Small intestine (tissue), 7 donors: ENCODE data around the gene ARID5B. TPM values are rescaled to one million over a fixed set of nuclear protein-coding genes. Genes with fewer than 3 reads are reported as not detected.

ENCODE experiments used
- DNase-seq, 2 donors: peaks; one replicate each; pipeline versions ENCODE4 v3.0.0 to v3.0.0-alpha.2; 2013
- FAIRE-seq: peaks from 2 replicates; lab custom pipeline; 2012; peaks lifted over from hg19 to GRCh38; lab: Jason Lieb, UNC
- H3K27ac ChIP-seq, 3 donors: one replicate each; pipeline ENCODE4 v1.5.1; 2013; ENCODE audit warnings: low read length in 2 of 3, mild to moderate bottlenecking in 2 of 3, control low read depth in 1 of 3, inconsistent platforms in 1 of 3, low read depth in 1 of 3, moderate library complexity in 1 of 3
- H3K27me3 ChIP-seq, 3 donors: one replicate each; pipeline ENCODE4 v1.6.1; 2013; ENCODE audit warnings: low read length in 3 of 3, inconsistent platforms in 1 of 3; ENCODE audit not compliant: control insufficient read depth in 3 of 3, insufficient read depth in 3 of 3
- H3K36me3 ChIP-seq, 3 donors: one replicate each; pipeline ENCODE4 v1.6.1; 2013; ENCODE audit warnings: low read length in 3 of 3, inconsistent platforms in 1 of 3, low read depth in 1 of 3, mild to moderate bottlenecking in 1 of 3, moderate library complexity in 1 of 3; ENCODE audit not compliant: control insufficient read depth in 3 of 3, insufficient read depth in 2 of 3
- H3K4me1 ChIP-seq, 3 donors: one replicate each; pipeline ENCODE4 v1.6.1; 2013; ENCODE audit warnings: low read length in 2 of 3, inconsistent platforms in 1 of 3, low read depth in 1 of 3, mild to moderate bottlenecking in 1 of 3, moderate library complexity in 1 of 3; ENCODE audit not compliant: control insufficient read depth in 3 of 3, insufficient read depth in 2 of 3
- H3K4me3 ChIP-seq, 3 donors: one replicate each; pipeline ENCODE4 v1.5.1; 2013; ENCODE audit warnings: low read length in 3 of 3, control low read depth in 1 of 3, inconsistent platforms in 1 of 3, low read depth in 1 of 3, mild to moderate bottlenecking in 1 of 3, moderate library complexity in 1 of 3
- H3K9me3 ChIP-seq, 2 donors: one replicate each; pipeline ENCODE4 v1.6.1; 2013; ENCODE audit warnings: low read depth in 1 of 2, low read length in 1 of 2; ENCODE audit not compliant: control insufficient read depth in 2 of 2, insufficient read depth in 1 of 2
- WGBS, 3 donors: extraction: QIAGEN DNeasy Blood & Tissue Kit; methylation state at CpG; one replicate each; pipeline ENCODE4 v1.1.7; 2013; 5-methylcytosine and 5-hydroxymethylcytosine counted together
- polyA plus RNA-seq, 4 donors: library from polyadenylated mRNA; stranded (reverse) in 3 of 4; unstranded in 1 of 4; fragments of 200-250 nt in 3 of 4; fragments of 120-200 nt in 1 of 4; gene quantifications; one replicate each; pipeline versions ENCODE4 v1.2.1 to v1.2.3, GENCODE V29; 2013
- donor health status: healthy with polysubstance abuse.
- donor health status: control.
- donor health status: control.
- donor health status: Bipolar disorder and iron deficiency.
- donor health status: healthy.

The ARID5B gene
- polyA plus RNA-seq, 4 donors = 1.1 to 24.6 (median 6.7) TPM

GRCh38 chr10:61992059-61992460, 90.6 kb downstream of the ARID5B start:
- Histone ChIP-seq H3K4me1 (peaks cover 1 to 35% (median 18%) of the 10 kb centered on the region in 3 donors), H3K9me3 (no peaks in the 10 kb centered on the region), H3K27me3 (no peaks in the 10 kb centered on the region), H3K27ac (peak overlapping the region in 2 of 3 donors; percentile 75 to 85), H3K4me3 (no peak overlapping the region), H3K36me3 (peaks cover 0 to 2% (median 0%) of the 10 kb centered on the region in 3 donors)
- FAIRE-seq = no peak
- peak; percentile 19 to 58 for DNase-seq
- WGBS, 3 donors = 26 to 48% (median 41%) methylated on average over 4 of the region's 4 CpGs

- DNase-seq = peak; percentile 59 to 70
- H3K4me1 ChIP-seq = peaks cover 1 to 35% (median 13%) of the 10 kb centered on the region in 3 donors
- no peak overlapping the region for H3K4me3 ChIP-seq
- H3K27ac ChIP-seq = peak overlapping the region in 2 of 3 donors; percentile 75 to 94
- peaks cover 0 to 2% (median 0%) of the 10 kb centered on the region in 3 donors for H3K36me3 ChIP-seq
- H3K9me3 ChIP-seq = no peaks in the 10 kb centered on the region
- FAIRE-seq = no peak
- H3K27me3 ChIP-seq = no peaks in the 10 kb centered on the region
- 4 to 11% (median 10%) methylated on average over 7 of the region's 7 CpGs for WGBS, 3 donors
Measured at GRCh38 chr10:61992671-61993668, 91.5 kb downstream of the ARID5B start.

- Histone ChIP-seq H3K27me3 (no peaks in the 10 kb centered on the region), H3K9me3 (no peaks in the 10 kb centered on the region), H3K36me3 (peaks cover 0 to 5% (median 0%) of the 10 kb centered on the region in 3 donors), H3K27ac (peak overlapping the region in 2 of 3 donors; percentile 27 to 75), H3K4me3 (no peak overlapping the region), H3K4me1 (peaks cover 1 to 29% (median 13%) of the 10 kb centered on the region in 3 donors)
- FAIRE-seq (no peak), DNase-seq (peak; percentile 38 to 53)
- WGBS, 3 donors = 32 to 37% (median 37%) methylated on average over 6 of the region's 6 CpGs
Measured at GRCh38 chr10:61993711-61994401, 92.4 kb downstream of the ARID5B start.

GRCh38 chr10:61994405-61995219, 93.1 kb downstream of the ARID5B start:
- Histone ChIP-seq H3K9me3 (no peaks in the 10 kb centered on the region), H3K36me3 (peaks cover 0 to 8% (median 0%) of the 10 kb centered on the region in 3 donors), H3K27ac (peak overlapping the region in 2 of 3 donors; percentile 64 to 75), H3K4me1 (peaks cover 1 to 29% (median 13%) of the 10 kb centered on the region in 3 donors), H3K4me3 (no peak overlapping the region), H3K27me3 (no peaks in the 10 kb centered on the region)
- FAIRE-seq (no peak), DNase-seq (peak in 1 of 2 donors; percentile 49)
- WGBS, 3 donors = 64 to 80% (median 67%) methylated on average over 7 of the region's 7 CpGs

GRCh38 chr10:61995220-61995503, 93.7 kb downstream of the ARID5B start:
- Histone ChIP-seq H3K4me3 (no peak overlapping the region), H3K27ac (peak overlapping the region in 1 of 3 donors; percentile 75), H3K4me1 (peaks cover 1 to 29% (median 13%) of the 10 kb centered on the region in 3 donors), H3K9me3 (no peaks in the 10 kb centered on the region), H3K36me3 (peaks cover 0 to 13% (median 0%) of the 10 kb centered on the region in 3 donors), H3K27me3 (no peaks in the 10 kb centered on the region)
- DNase-seq = no peak
- FAIRE-seq = no peak
- 37 to 58% (median 58%) methylated on average over 3 of the region's 3 CpGs for WGBS, 3 donors

- FAIRE-seq (no peak), DNase-seq (no peak)
- H3K36me3 ChIP-seq = peaks cover 0 to 20% (median 2%) of the 10 kb centered on the region in 3 donors
- 87 to 97% (median 88%) methylated on average over 1 of the region's 1 CpG for WGBS, 3 donors
- no peak overlapping the region for H3K27ac ChIP-seq
- H3K4me3 ChIP-seq = no peak overlapping the region
- no peaks in the 10 kb centered on the region for H3K27me3 ChIP-seq
- no peaks in the 10 kb centered on the region for H3K9me3 ChIP-seq
- H3K4me1 ChIP-seq = peaks cover 1 to 17% (median 6%) of the 10 kb centered on the region in 3 donors
Measured at GRCh38 chr10:61998937-61999336, 97.4 kb downstream of the ARID5B start.

- H3K9me3 ChIP-seq = no peaks in the 10 kb centered on the region
- DNase-seq (no peak), FAIRE-seq (no peak)
- peaks cover 2 to 17% (median 3%) of the 10 kb centered on the region in 3 donors for H3K4me1 ChIP-seq
- H3K27ac ChIP-seq = no peak overlapping the region
- WGBS, 3 donors = 88 to 93% (median 92%) methylated on average over 20 of the region's 20 CpGs
- no peak overlapping the region for H3K4me3 ChIP-seq
- peaks cover 0 to 20% (median 2%) of the 10 kb centered on the region in 3 donors for H3K36me3 ChIP-seq
- no peaks in the 10 kb centered on the region for H3K27me3 ChIP-seq
Measured at GRCh38 chr10:62000037-62000603, 98.6 kb downstream of the ARID5B start.
